ENCODE results near the gene TBC1D22A.

Gene TBC1D22A

GRCh38 chr22:47000256-47000655 is 237.8 kb downstream of the TBC1D22A start:
- no peak for DNase-seq

GRCh38 chr22:47000888-47001287 is 238.4 kb downstream of the TBC1D22A start:
- no peak for DNase-seq

GRCh38 chr22:47001288-47001687 is 238.8 kb downstream of the TBC1D22A start:
- DNase-seq: no peak

GRCh38 chr22:47002692-47003091 is 240.2 kb downstream of the TBC1D22A start:
- no peak for DNase-seq

- DNase-seq: no peak
These were observed 243.3 kb downstream of the TBC1D22A start for GRCh38 chr22:47005506-47006408.

- no peak for DNase-seq
These were observed 244.0 kb downstream of the TBC1D22A start for GRCh38 chr22:47006433-47006832.

- no peak for DNase-seq
These were observed 244.4 kb downstream of the TBC1D22A start for GRCh38 chr22:47006869-47007268.

GRCh38 chr22:47007496-47007895 is 245.0 kb downstream of the TBC1D22A start:
- DNase-seq: no peak

- DNase-seq: no peak
These were observed 245.9 kb downstream of the TBC1D22A start for GRCh38 chr22:47008208-47008885.

GRCh38 chr22:47009304-47010101 is 247.1 kb downstream of the TBC1D22A start:
- DNase-seq: no peak

GRCh38 chr22:47010211-47010610 is 247.8 kb downstream of the TBC1D22A start:
- no peak for DNase-seq

GRCh38 chr22:47011131-47011858 is 248.8 kb downstream of the TBC1D22A start:
- DNase-seq: no peak

- no peak for DNase-seq
These were observed 249.4 kb downstream of the TBC1D22A start for GRCh38 chr22:47011859-47012258.

- no peak for DNase-seq
These were observed 250.3 kb downstream of the TBC1D22A start for GRCh38 chr22:47012589-47013370.

GRCh38 chr22:47013861-47014635 is 251.6 kb downstream of the TBC1D22A start:
- no peak for DNase-seq

- no peak for DNase-seq
These were observed 252.3 kb downstream of the TBC1D22A start for GRCh38 chr22:47014636-47015345.

GRCh38 chr22:47015589-47016178 is 253.2 kb downstream of the TBC1D22A start:
- DNase-seq: no peak

GRCh38 chr22:47016631-47017030 is 254.2 kb downstream of the TBC1D22A start:
- DNase-seq: no peak

- no peak for DNase-seq
These were observed 254.8 kb downstream of the TBC1D22A start for GRCh38 chr22:47017245-47017644.
